ENCODE measurements around the gene RET.

GRCh38 chr10:43136432-43136831 lies 59.6 kb downstream of the RET start:
- TF ChIP-seq CTCF (IDR thresholded peaks at IDR 0.05; ENCODE audit: insufficient read depth, low read depth, low read length) (no peak), EZH2 (IDR thresholded peaks at IDR 0.05; ENCODE audit: insufficient read depth, low read length) (no peak)
